Small intestine (tissue), 16 donors: ENCODE results near the gene GLYATL1. TPM values are rescaled to one million over a fixed set of nuclear protein-coding genes. Genes with fewer than 3 reads are reported as not detected.
A peak's percentile ranks its signal among the peaks of the same experiment; 100 is the strongest.

Experiments
- DNase-seq, 2 donors: peaks; one replicate each; pipeline versions ENCODE4 v3.0.0 to v3.0.0-alpha.2; 2013
- FAIRE-seq: peaks from 2 replicates; lab custom pipeline; 2012; peaks lifted over from hg19 to GRCh38; lab: Jason Lieb, UNC
- H3K27ac ChIP-seq, 3 donors: one replicate each; pipeline ENCODE4 v1.5.1; 2013; ENCODE audit warnings: low read length in 2 of 3, mild to moderate bottlenecking in 2 of 3, control low read depth in 1 of 3, inconsistent platforms in 1 of 3, low read depth in 1 of 3, moderate library complexity in 1 of 3
- H3K27me3 ChIP-seq, 3 donors: one replicate each; pipeline ENCODE4 v1.6.1; 2013; ENCODE audit warnings: low read length in 3 of 3, inconsistent platforms in 1 of 3; ENCODE audit not compliant: control insufficient read depth in 3 of 3, insufficient read depth in 3 of 3
- H3K36me3 ChIP-seq, 3 donors: one replicate each; pipeline ENCODE4 v1.6.1; 2013; ENCODE audit warnings: low read length in 3 of 3, inconsistent platforms in 1 of 3, low read depth in 1 of 3, mild to moderate bottlenecking in 1 of 3, moderate library complexity in 1 of 3; ENCODE audit not compliant: control insufficient read depth in 3 of 3, insufficient read depth in 2 of 3
- H3K4me1 ChIP-seq, 3 donors: one replicate each; pipeline ENCODE4 v1.6.1; 2013; ENCODE audit warnings: low read length in 2 of 3, inconsistent platforms in 1 of 3, low read depth in 1 of 3, mild to moderate bottlenecking in 1 of 3, moderate library complexity in 1 of 3; ENCODE audit not compliant: control insufficient read depth in 3 of 3, insufficient read depth in 2 of 3
- H3K4me3 ChIP-seq, 3 donors: one replicate each; pipeline ENCODE4 v1.5.1; 2013; ENCODE audit warnings: low read length in 3 of 3, control low read depth in 1 of 3, inconsistent platforms in 1 of 3, low read depth in 1 of 3, mild to moderate bottlenecking in 1 of 3, moderate library complexity in 1 of 3
- H3K9me3 ChIP-seq, 2 donors: one replicate each; pipeline ENCODE4 v1.6.1; 2013; ENCODE audit warnings: low read depth in 1 of 2, low read length in 1 of 2; ENCODE audit not compliant: control insufficient read depth in 2 of 2, insufficient read depth in 1 of 2
- WGBS, 3 donors: extraction: QIAGEN DNeasy Blood & Tissue Kit; methylation state at CpG; one replicate each; pipeline ENCODE4 v1.1.7; 2013; 5-methylcytosine and 5-hydroxymethylcytosine counted together
- long read RNA-seq, 10 donors: transcript quantifications; one replicate each; lab custom pipeline, GENCODE V29; 2026
- polyA plus RNA-seq, 4 donors: library from polyadenylated mRNA; stranded (reverse) in 3 of 4; unstranded in 1 of 4; fragments of 200-250 nt in 3 of 4; fragments of 120-200 nt in 1 of 4; gene quantifications; one replicate each; pipeline versions ENCODE4 v1.2.1 to v1.2.3, GENCODE V29; 2013
- donor health status: healthy with polysubstance abuse.
- donor health status: control.
- donor health status: control.
- donor health status: Bipolar disorder and iron deficiency.
- donor health status: healthy.

The GLYATL1 gene
- polyA plus RNA-seq = 10 to 100 TPM in 1 of 4 donors, under 1 TPM in 2, not detected in 1; 0.67 to 13.0 (median 0.76) TPM
- long read RNA-seq, donor 1, partial matches to known transcripts = 0 of 14 reads
- long read RNA-seq, donor 1, other reads (novel, unspliced or antisense) = 8 of 14 reads
- long read RNA-seq, donor 2 = 0 reads
- long read RNA-seq, donor 3, partial matches to known transcripts = 0 of 3 reads
- long read RNA-seq, donor 3, other reads (novel, unspliced or antisense) = 0 of 3 reads
- long read RNA-seq, donor 4 = 0 reads
- long read RNA-seq, donor 5 = 0 reads
- long read RNA-seq, donor 6, partial matches to known transcripts = 0 of 3 reads
- long read RNA-seq, donor 6, other reads (novel, unspliced or antisense) = 0 of 3 reads
- long read RNA-seq, donor 7 = 0 reads
- long read RNA-seq, donor 8 = 0 reads
- long read RNA-seq, donor 9, partial matches to known transcripts = 0 of 1 reads
- long read RNA-seq, donor 9, other reads (novel, unspliced or antisense) = 0 of 1 reads
- long read RNA-seq, donor 10, partial matches to known transcripts = 0 of 1 reads
- long read RNA-seq, donor 10, other reads (novel, unspliced or antisense) = 0 of 1 reads

GRCh38 chr11:58939277-58939676 is at the start of gene GLYATL1:
Gene GLYATL1 (plus strand): TSS chr11:58939488. CDS start chr11:58947088, 7,600 bp downstream.
- WGBS, 3 donors = 76 to 85% (median 77%) methylated on average over 4 of the region's 4 CpGs
- no peaks in the 10 kb centered on the region for H3K36me3 ChIP-seq
- no peak within 1 kb of the TSS for H3K27ac ChIP-seq
- no peaks in the 10 kb centered on the region for H3K9me3 ChIP-seq
- DNase-seq (no peak), FAIRE-seq (no peak)
- H3K27me3 ChIP-seq = no peaks in the 10 kb centered on the region
- H3K4me1 ChIP-seq = peaks cover 0 to 6% (median 0%) of the 10 kb centered on the region in 3 donors
- no peak within 1 kb of the TSS for H3K4me3 ChIP-seq

DNA sequence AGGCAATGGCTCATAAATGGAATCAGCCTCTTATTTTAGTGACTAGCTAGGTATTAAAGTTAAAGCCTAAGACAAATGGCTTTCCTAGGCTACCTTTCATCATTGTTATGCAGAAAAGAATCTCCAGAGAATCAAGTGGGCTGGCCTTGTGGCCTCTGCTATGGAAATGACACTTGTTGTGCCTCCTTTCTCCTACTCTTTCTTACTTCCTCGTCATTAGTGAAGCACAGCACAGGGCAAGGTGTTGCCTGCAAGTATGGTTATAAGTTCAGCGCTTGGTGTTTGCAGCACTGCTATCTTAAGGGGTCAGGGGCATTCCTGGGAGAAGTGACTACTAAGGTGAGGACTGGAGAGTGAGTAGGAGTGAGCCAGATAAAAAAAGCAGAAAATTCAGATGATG is 45.4 kb upstream of the GLYATL1 start:
- FAIRE-seq (no peak), DNase-seq (no peak)
- Histone ChIP-seq H3K4me3 (no peak overlapping the region), H3K27me3 (no peaks in the 10 kb centered on the region), H3K4me1 (no peaks in the 10 kb centered on the region), H3K9me3 (no peaks in the 10 kb centered on the region), H3K36me3 (no peaks in the 10 kb centered on the region), H3K27ac (no peak overlapping the region)
- 55 to 76% (median 64%) methylated on average over 2 of the region's 2 CpGs for WGBS, 3 donors

DNA sequence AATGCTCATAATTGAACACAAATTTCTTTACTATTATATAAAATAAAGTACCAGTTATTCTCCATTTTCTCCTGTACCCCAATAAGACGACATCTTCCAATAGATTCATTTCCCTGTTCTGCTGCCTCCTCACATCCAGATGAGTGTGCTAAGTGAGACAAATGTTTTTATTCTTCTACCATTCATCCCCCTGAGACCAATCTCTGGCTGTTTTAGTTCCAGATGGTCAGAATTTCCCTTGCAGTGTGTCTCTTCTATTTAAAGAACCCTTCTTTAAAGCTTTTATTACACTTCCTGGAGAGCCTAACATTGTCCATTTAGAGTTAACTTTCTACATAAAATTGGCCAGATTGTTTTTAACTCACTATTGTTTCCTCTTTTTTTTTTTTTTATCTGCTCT is 41.2 kb upstream of the GLYATL1 start:
- H3K4me3 ChIP-seq = no peak overlapping the region
- WGBS, 3 donors = 70 to 82% (median 76%) methylated on average over 1 of the region's 1 CpG
- H3K36me3 ChIP-seq = no peaks in the 10 kb centered on the region
- no peak overlapping the region for H3K27ac ChIP-seq
- no peaks in the 10 kb centered on the region for H3K9me3 ChIP-seq
- no peaks in the 10 kb centered on the region for H3K27me3 ChIP-seq
- FAIRE-seq = no peak
- no peak for DNase-seq
- peaks cover 0 to 5% (median 0%) of the 10 kb centered on the region in 3 donors for H3K4me1 ChIP-seq

DNA sequence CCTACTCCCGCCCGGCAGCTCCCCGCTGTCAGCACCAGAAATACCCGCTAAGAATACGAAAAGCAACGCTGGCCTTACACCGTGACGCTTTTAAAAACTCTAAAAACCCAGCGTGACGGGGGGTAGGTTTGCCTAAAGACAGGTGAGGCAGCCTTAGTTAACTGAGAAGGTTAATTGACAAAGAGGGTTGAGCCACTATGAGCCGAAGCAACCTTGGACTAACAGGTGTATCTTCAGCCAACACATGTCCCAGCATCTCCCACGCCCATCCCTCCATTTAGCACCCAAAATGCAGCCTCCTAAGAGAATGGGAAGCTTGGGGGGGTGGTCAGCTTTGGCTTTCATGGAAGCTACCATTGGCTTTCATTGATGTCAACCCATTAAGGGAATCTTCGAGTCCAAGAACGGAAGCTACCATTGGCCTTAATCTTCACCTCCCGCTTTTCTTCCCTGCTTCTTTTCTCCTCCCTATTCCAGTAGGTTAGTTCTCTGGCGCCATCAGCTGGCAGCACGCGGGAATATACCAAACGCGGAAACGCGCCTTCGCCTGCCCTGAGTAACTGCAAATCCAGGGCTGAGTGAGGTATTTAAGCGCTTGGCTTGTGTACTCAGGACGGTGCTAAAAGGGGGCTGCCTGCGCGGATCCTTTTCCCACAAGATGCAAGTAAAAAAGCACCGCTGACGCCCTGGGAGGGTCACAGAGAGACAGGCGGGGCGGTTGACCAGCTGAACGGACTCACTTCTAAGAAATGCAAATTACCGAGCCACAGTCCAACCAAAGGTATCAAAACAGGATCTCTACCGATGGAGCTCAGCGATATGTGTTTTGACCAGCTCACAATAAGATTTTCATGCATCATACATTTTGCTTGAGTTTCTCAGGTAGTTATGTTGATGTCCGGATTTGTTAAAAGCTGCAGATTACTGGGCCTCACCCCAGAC is 38.5 kb upstream of the GLYATL1 start:
- FAIRE-seq = no peak
- H3K27ac ChIP-seq = no peak overlapping the region
- peaks cover 0 to 11% (median 0%) of the 10 kb centered on the region in 3 donors for H3K4me1 ChIP-seq
- no peaks in the 10 kb centered on the region for H3K36me3 ChIP-seq
- no peak overlapping the region for H3K4me3 ChIP-seq
- peaks cover 0 to 5% (median 2%) of the 10 kb centered on the region in 3 donors for H3K27me3 ChIP-seq
- no peaks in the 10 kb centered on the region for H3K9me3 ChIP-seq
- peak; percentile 58 to 85 for DNase-seq
- WGBS, 3 donors = 26 to 40% (median 32%) methylated on average over 35 to 36 of the region's 36 CpGs

DNA sequence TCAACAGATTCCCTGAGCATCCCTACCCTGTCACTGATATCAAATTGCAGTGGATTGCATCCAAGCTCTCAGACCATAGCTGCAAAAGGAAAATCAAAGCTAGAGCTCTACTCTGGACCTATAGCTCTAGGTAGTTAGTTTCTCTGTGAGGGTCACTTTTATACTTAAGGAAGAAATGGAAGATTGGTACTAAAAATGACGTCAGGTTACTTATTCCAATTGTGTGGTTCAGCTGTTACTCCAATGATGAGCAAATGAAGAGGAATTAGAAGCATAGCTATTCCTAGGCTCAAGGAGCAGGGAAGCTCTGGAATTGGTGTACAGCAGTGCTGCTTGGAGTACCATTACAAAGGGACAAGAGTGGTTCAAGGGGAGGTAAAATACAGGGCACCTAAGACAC is 36.4 kb upstream of the GLYATL1 start:
- 57 to 79% (median 67%) methylated on average over 1 of the region's 1 CpG for WGBS, 3 donors
- Histone ChIP-seq H3K4me3 (no peak overlapping the region), H3K27ac (no peak overlapping the region), H3K27me3 (peaks cover 0 to 13% (median 2%) of the 10 kb centered on the region in 3 donors), H3K4me1 (peaks cover 0 to 20% (median 0%) of the 10 kb centered on the region in 3 donors), H3K36me3 (no peaks in the 10 kb centered on the region), H3K9me3 (no peaks in the 10 kb centered on the region)
- no peak for FAIRE-seq
- no peak for DNase-seq

DNA sequence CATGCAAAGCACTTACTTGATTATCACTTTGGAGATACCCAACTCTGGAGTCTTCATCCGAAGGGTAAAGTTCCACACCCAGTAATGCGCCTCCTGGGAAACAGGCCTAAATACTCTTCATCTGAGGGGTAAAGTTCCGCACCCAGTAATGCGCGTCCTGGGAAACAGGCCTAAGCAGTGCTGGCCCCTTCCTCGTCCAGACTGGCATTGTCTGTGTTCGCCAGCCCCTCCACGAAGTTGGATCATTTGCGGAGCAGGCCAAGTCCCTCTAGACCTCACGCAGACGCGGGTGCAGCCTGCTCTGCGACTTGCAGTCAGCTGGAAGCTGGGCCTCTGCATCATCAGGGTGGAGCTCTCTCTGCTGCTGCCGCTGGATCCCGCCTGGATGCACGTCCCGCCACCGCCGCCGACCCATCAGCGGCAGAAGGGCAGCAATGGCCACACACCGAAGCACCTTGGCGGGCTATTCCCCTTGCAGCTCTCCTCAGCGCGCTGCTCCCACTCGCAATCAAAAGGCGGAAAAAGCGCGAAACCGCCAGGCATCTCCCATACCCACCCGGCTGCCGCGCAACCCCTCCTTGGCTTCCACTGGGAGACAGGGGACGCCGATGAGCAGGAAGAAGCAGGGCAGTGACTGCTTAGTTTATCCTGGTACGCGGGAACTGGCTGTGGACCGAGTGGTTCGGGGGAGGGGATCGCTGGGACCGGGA is 34.1 kb upstream of the GLYATL1 start:
- Histone ChIP-seq H3K36me3 (no peaks in the 10 kb centered on the region), H3K9me3 (no peaks in the 10 kb centered on the region), H3K27ac (peak overlapping the region in 1 of 3 donors; percentile 48), H3K27me3 (peaks cover 0 to 15% (median 2%) of the 10 kb centered on the region in 3 donors), H3K4me3 (peak overlapping the region in 1 of 3 donors; percentile 46), H3K4me1 (peaks cover 0 to 20% (median 0%) of the 10 kb centered on the region in 3 donors)
- peak in 1 of 2 donors; percentile 66 for DNase-seq
- FAIRE-seq = no peak
- 7 to 15% (median 14%) methylated on average over 37 to 41 of the region's 41 CpGs for WGBS, 3 donors

- 12 to 18% (median 15%) methylated on average over 21 to 33 of the region's 33 CpGs for WGBS, 3 donors
- H3K27ac ChIP-seq = no peak overlapping the region
- no peak for FAIRE-seq
- H3K9me3 ChIP-seq = no peaks in the 10 kb centered on the region
- peaks cover 0 to 18% (median 0%) of the 10 kb centered on the region in 3 donors for H3K4me1 ChIP-seq
- peak in 1 of 2 donors; percentile 88 for DNase-seq
- H3K4me3 ChIP-seq = peak overlapping the region in 1 of 3 donors; percentile 46
- peaks cover 0 to 15% (median 2%) of the 10 kb centered on the region in 3 donors for H3K27me3 ChIP-seq
- H3K36me3 ChIP-seq = no peaks in the 10 kb centered on the region
Observed at GRCh38 chr11:58905721-58906547, 33.4 kb upstream of the GLYATL1 start.
